GM18519 (cell line): ENCODE data around the gene SUDS3.
"Not testable (repeated sequence)": the region's sequence is repeated elsewhere in the genome, so short reads cannot be mapped to it uniquely, and the experiment has no call there.

ENCODE experiments used
- ATAC-seq: cut with Tn5 transposase; IDR thresholded peaks from one replicate; pipeline ENCODE4 v1.9.1; 2021; ENCODE audit warnings: mild to moderate bottlenecking, moderate library complexity; ENCODE audit not compliant: unreplicated experiment, low FRiP score

Gene SUDS3

GRCh38 chr12:118391424-118391823, 15.1 kb downstream of the SUDS3 start:
- ATAC-seq: no peak

GRCh38 chr12:118391836-118392235, 15.5 kb downstream of the SUDS3 start:
- ATAC-seq: no peak

- no peak for ATAC-seq
Measured at GRCh38 chr12:118397708-118398440, 21.5 kb downstream of the SUDS3 start.

GRCh38 chr12:118398524-118398923, 22.2 kb downstream of the SUDS3 start:
- ATAC-seq: no peak

- ATAC-seq: no peak
Measured at GRCh38 chr12:118398940-118399339, 22.6 kb downstream of the SUDS3 start.

GRCh38 chr12:118402251-118402650, 25.9 kb downstream of the SUDS3 start:
- ATAC-seq: no peak

GRCh38 chr12:118404876-118405521, 28.6 kb downstream of the SUDS3 start:
- no peak for ATAC-seq

GRCh38 chr12:118408241-118408640, 31.9 kb downstream of the SUDS3 start:
- ATAC-seq: not testable (repeated sequence)

GRCh38 chr12:118409834-118410233, 33.5 kb downstream of the SUDS3 start:
- ATAC-seq: no peak

- no peak for ATAC-seq
Measured at GRCh38 chr12:118417942-118418341, 41.6 kb downstream of the SUDS3 start.

GRCh38 chr12:118418385-118419057, 42.2 kb downstream of the SUDS3 start:
- ATAC-seq: no peak

GRCh38 chr12:118420673-118421072, 44.3 kb downstream of the SUDS3 start:
- ATAC-seq: no peak

- ATAC-seq: no peak
Measured at GRCh38 chr12:118424884-118425283, 48.5 kb downstream of the SUDS3 start.

- ATAC-seq: no peak
Measured at GRCh38 chr12:118425364-118425763, 49.0 kb downstream of the SUDS3 start.

- ATAC-seq: no peak
Measured at GRCh38 chr12:118427819-118428218, 51.5 kb downstream of the SUDS3 start.

GRCh38 chr12:118428643-118429042, 52.3 kb downstream of the SUDS3 start:
- ATAC-seq: no peak

GRCh38 chr12:118429688-118430383, 53.5 kb downstream of the SUDS3 start:
- ATAC-seq: no peak

- no peak for ATAC-seq
Measured at GRCh38 chr12:118430516-118430915, 54.2 kb downstream of the SUDS3 start.

- no peak for ATAC-seq
Measured at GRCh38 chr12:118432812-118433545, 56.6 kb downstream of the SUDS3 start.

GRCh38 chr12:118436002-118436730, 59.8 kb downstream of the SUDS3 start:
- no peak for ATAC-seq
